Astrocyte (in vitro differentiated cells and primary cell): Measurements from ENCODE around the gene PTPRN2. TPM values are rescaled to one million over a fixed set of nuclear protein-coding genes. Genes with fewer than 3 reads are reported as not detected.
"Not testable (repeated sequence)": the region's sequence is repeated elsewhere in the genome, so short reads cannot be mapped to it uniquely, and the experiment has no call there.

ENCODE experiments used
- DNase-seq: peaks from one replicate; pipeline ENCODE4 v3.0.0-alpha.2; 2010; ENCODE audit warnings: low read depth
- FAIRE-seq: peaks from 2 replicates; lab custom pipeline; 2011; peaks lifted over from hg19 to GRCh38; lab: Jason Lieb, UNC
- H2AFZ ChIP-seq: 2 replicates; pipeline ENCODE4 v1.6.0; 2012; ENCODE audit warnings: low read depth, low read length, inconsistent platforms
- H3K27ac ChIP-seq: 2 replicates; pipeline ENCODE4 v1.5.1; 2011; ENCODE audit warnings: low read depth, low read length, inconsistent platforms
- H3K27me3 ChIP-seq: 2 replicates; pipeline ENCODE4 v1.6.0; 2011; ENCODE audit warnings: low read length, inconsistent platforms; ENCODE audit not compliant: insufficient read depth
- H3K36me3 ChIP-seq: 2 replicates; pipeline ENCODE4 v1.5.1; 2011; ENCODE audit warnings: low read length, inconsistent platforms; ENCODE audit not compliant: insufficient read depth
- H3K4me1 ChIP-seq: 2 replicates; pipeline ENCODE4 v1.5.1; 2011; ENCODE audit warnings: low read length, inconsistent platforms; ENCODE audit not compliant: insufficient read depth
- H3K4me2 ChIP-seq: 2 replicates; pipeline ENCODE4 v1.6.0; 2012; ENCODE audit warnings: low read length, inconsistent platforms
- H3K4me3 ChIP-seq: 2 replicates; pipeline ENCODE4 v1.5.1; 2011; ENCODE audit warnings: low read depth, mild to moderate bottlenecking, low read length, inconsistent platforms; ENCODE audit not compliant: insufficient read depth
- H3K79me2 ChIP-seq: 2 replicates; pipeline ENCODE4 v1.6.0; 2012; ENCODE audit warnings: mild to moderate bottlenecking, low read length, inconsistent platforms; ENCODE audit not compliant: insufficient read depth
- H3K9ac ChIP-seq: 2 replicates; pipeline ENCODE4 v1.6.0; 2012; ENCODE audit warnings: mild to moderate bottlenecking, low read length, inconsistent platforms
- H3K9me3 ChIP-seq: 2 replicates; pipeline ENCODE4 v1.5.1; 2012; ENCODE audit warnings: low read depth, mild to moderate bottlenecking, low read length, inconsistent platforms; ENCODE audit not compliant: insufficient read depth
- H4K20me1 ChIP-seq: 2 replicates; pipeline ENCODE4 v1.6.0; 2012; ENCODE audit warnings: low read length, inconsistent platforms; ENCODE audit not compliant: insufficient read depth
- H3K27ac Mint-ChIP-seq: one replicate; pipeline ENCODE4 v1.8.0; 2021; ENCODE audit warnings: mild to moderate bottlenecking, mixed read lengths; ENCODE audit not compliant: unreplicated experiment
- H3K27me3 Mint-ChIP-seq: one replicate; pipeline ENCODE4 v1.8.0; 2021; ENCODE audit warnings: low read depth, mixed read lengths; ENCODE audit not compliant: unreplicated experiment
- H3K36me3 Mint-ChIP-seq: one replicate; pipeline ENCODE4 v1.8.0; 2021; ENCODE audit warnings: low read depth, mixed read lengths; ENCODE audit not compliant: unreplicated experiment
- H3K4me1 Mint-ChIP-seq: one replicate; pipeline ENCODE4 v1.8.0; 2021; ENCODE audit warnings: low read depth, mixed read lengths; ENCODE audit not compliant: unreplicated experiment
- H3K4me3 Mint-ChIP-seq: one replicate; pipeline ENCODE4 v1.8.0; 2021; ENCODE audit warnings: mild to moderate bottlenecking, moderate library complexity, mixed read lengths; ENCODE audit not compliant: unreplicated experiment
- H3K9me3 Mint-ChIP-seq: one replicate; pipeline ENCODE4 v1.8.0; 2021; ENCODE audit warnings: mild to moderate bottlenecking, mixed read lengths; ENCODE audit not compliant: unreplicated experiment
- EZH2 ChIP-seq: IDR thresholded peaks from 2 replicates; pipeline ENCODE4 v1.6.1; 2012; ENCODE audit warnings: mild to moderate bottlenecking, low read length, inconsistent platforms; ENCODE audit not compliant: insufficient read depth
- total RNA-seq: library from RNA; stranded (reverse); gene quantifications from 2 replicates; pipeline ENCODE4 v1.2.1, GENCODE V29; 2021
- TF ChIP-seq, protein P1 (sequence below): IDR thresholded peaks from 2 replicates; pipeline ENCODE4 v1.5.1; 2011; ENCODE audit warnings: low read depth, mild to moderate bottlenecking, inconsistent platforms, low read length, moderate library complexity; ENCODE audit not compliant: insufficient read depth

The PTPRN2 gene
- total RNA-seq, 1 donor from 2014 or later: 0.09 TPM

DNA sequence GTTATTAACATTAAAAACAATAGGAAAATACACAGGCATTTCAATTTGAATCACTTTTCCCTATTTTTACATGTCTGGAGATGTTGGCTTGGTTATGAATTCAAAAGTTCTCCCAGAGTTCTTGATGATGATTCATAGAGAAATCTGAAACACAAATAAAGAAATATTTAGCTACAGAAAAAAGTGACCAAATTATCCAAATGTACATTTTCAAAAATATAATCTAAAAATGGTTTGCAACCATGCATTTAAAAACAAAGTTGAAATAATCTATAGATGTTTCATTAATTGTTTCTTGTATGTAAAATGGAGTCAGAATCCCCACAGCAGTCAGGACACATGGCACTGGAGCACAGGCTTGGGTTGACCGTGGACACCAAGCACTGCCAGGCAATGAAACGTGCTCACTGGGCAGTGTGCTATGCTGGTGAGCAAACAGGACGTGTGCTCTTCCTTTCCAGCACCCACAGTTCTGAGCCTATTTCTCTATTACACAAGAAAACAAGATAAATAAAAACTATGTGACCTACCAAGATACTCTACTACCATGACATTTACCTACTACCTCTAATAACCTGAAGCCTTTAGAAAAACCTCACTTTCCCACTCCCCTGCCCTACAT lies 44.1 kb upstream of the PTPRN2 start:
- Histone ChIP-seq H3K9me3 (no peaks in the 10 kb centered on the region), H3K4me2 (no peak overlapping the region), H3K27me3 (no peaks in the 10 kb centered on the region), H3K36me3 (peaks cover 5% of the 10 kb centered on the region), H3K27ac (no peak overlapping the region), H3K9ac (no peak overlapping the region), H3K4me1 (no peaks in the 10 kb centered on the region), H2AFZ (no peak overlapping the region), H3K4me3 (no peak overlapping the region), H4K20me1 (no peaks in the 10 kb centered on the region), H3K79me2 (no peaks in the 10 kb centered on the region)
- no peak overlapping the region for H3K4me3 Mint-ChIP-seq
- no peak for DNase-seq
- peaks cover 3% of the 10 kb centered on the region for H3K36me3 Mint-ChIP-seq
- no peaks in the 10 kb centered on the region for H3K27me3 Mint-ChIP-seq
- FAIRE-seq: no peak
- H3K9me3 Mint-ChIP-seq: no peaks in the 10 kb centered on the region
- H3K4me1 Mint-ChIP-seq: no peaks in the 10 kb centered on the region
- TF ChIP-seq, protein P1, sequence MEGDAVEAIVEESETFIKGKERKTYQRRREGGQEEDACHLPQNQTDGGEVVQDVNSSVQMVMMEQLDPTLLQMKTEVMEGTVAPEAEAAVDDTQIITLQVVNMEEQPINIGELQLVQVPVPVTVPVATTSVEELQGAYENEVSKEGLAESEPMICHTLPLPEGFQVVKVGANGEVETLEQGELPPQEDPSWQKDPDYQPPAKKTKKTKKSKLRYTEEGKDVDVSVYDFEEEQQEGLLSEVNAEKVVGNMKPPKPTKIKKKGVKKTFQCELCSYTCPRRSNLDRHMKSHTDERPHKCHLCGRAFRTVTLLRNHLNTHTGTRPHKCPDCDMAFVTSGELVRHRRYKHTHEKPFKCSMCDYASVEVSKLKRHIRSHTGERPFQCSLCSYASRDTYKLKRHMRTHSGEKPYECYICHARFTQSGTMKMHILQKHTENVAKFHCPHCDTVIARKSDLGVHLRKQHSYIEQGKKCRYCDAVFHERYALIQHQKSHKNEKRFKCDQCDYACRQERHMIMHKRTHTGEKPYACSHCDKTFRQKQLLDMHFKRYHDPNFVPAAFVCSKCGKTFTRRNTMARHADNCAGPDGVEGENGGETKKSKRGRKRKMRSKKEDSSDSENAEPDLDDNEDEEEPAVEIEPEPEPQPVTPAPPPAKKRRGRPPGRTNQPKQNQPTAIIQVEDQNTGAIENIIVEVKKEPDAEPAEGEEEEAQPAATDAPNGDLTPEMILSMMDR: no peak
- TF ChIP-seq EZH2: no peak
- H3K27ac Mint-ChIP-seq: no peak overlapping the region

DNA sequence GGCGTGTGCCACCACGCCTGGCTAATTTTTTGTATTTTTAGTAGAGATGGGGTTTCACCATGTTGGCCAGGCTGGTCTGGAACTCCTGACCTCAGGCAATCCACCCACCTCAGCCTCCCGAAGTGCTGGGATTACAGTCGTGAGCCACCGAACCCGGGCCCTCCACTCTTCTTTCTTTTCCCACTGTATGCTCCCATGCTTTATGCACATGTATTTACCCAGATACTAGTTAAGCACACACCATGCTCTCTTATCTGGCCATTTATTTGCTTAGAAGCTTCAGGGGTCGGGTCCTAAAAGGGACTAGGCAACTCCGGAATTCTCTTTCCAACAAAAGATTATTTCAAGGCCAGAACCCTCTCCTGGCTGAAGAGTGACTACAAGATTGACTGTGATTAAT lies 38.7 kb upstream of the PTPRN2 start:
- H3K27me3 ChIP-seq, H3K27ac Mint-ChIP-seq, H3K79me2 ChIP-seq, H3K4me2 ChIP-seq, H3K9me3 ChIP-seq, H3K4me1 Mint-ChIP-seq, H3K36me3 ChIP-seq, DNase-seq, H3K9me3 Mint-ChIP-seq, H3K4me3 Mint-ChIP-seq, H3K27me3 Mint-ChIP-seq, H3K4me3 ChIP-seq, FAIRE-seq, H2AFZ ChIP-seq, H3K36me3 Mint-ChIP-seq, H3K4me1 ChIP-seq, H3K27ac ChIP-seq, H3K9ac ChIP-seq, H4K20me1 ChIP-seq: not testable (repeated sequence)

DNA sequence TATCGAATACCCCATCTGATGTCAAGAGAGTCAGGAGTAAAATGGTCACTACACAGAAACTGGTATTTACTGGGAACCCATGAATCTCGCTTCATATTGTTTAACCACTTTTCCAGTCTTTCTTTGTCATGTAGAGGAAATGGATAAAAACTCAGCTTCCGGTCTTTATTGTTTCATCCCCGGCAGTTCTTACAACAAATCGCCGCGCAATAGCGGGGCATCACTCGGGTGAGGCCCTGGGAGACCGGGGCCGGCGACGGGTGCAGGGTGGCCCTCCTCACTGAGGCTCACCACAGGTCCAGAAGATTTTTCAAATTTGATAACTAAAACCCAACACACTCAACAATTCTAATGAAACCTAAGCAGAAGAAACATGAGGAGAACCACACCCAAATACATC lies 35.6 kb upstream of the PTPRN2 start:
- Histone ChIP-seq H3K27me3 (no peaks in the 10 kb centered on the region), H4K20me1 (no peaks in the 10 kb centered on the region), H3K27ac (no peak overlapping the region), H3K4me3 (no peak overlapping the region), H3K4me2 (no peak overlapping the region), H3K4me1 (peaks cover 4% of the 10 kb centered on the region), H3K36me3 (peaks cover 5% of the 10 kb centered on the region), H3K79me2 (no peaks in the 10 kb centered on the region), H3K9me3 (no peaks in the 10 kb centered on the region), H3K9ac (no peak overlapping the region), H2AFZ (no peak overlapping the region)
- no peak overlapping the region for H3K27ac Mint-ChIP-seq
- H3K4me3 Mint-ChIP-seq: no peak overlapping the region
- DNase-seq: no peak
- no peaks in the 10 kb centered on the region for H3K9me3 Mint-ChIP-seq
- no peak for TF ChIP-seq EZH2
- TF ChIP-seq, protein P1: no peak
- H3K36me3 Mint-ChIP-seq: no peaks in the 10 kb centered on the region
- H3K4me1 Mint-ChIP-seq: no peaks in the 10 kb centered on the region
- no peaks in the 10 kb centered on the region for H3K27me3 Mint-ChIP-seq
- no peak for FAIRE-seq
